Mesothelial cell of epicardium (in vitro differentiated cells): ENCODE results near the gene DHX58. TPM values are rescaled to one million over a fixed set of nuclear protein-coding genes. Genes with fewer than 3 reads are reported as not detected.

Source experiments
- DNase-seq, 2 experiments: peaks; one replicate each; pipeline ENCODE4 v3.0.0; 2021; ENCODE audit warnings: low spot score in 2 of 2; ENCODE audit not compliant: unreplicated experiment in 2 of 2
- H3K27ac Mint-ChIP-seq: 2 replicates; pipeline ENCODE4 v1.8.0; 2021; ENCODE audit warnings: mixed read lengths
- H3K27me3 Mint-ChIP-seq: 2 replicates; pipeline ENCODE4 v1.8.0; 2021; ENCODE audit warnings: low read depth, mixed read lengths
- H3K36me3 Mint-ChIP-seq: 2 replicates; pipeline ENCODE4 v1.8.0; 2021; ENCODE audit warnings: mixed read lengths
- H3K4me1 Mint-ChIP-seq: 2 replicates; pipeline ENCODE4 v1.8.0; 2021; ENCODE audit warnings: mixed read lengths
- H3K4me3 Mint-ChIP-seq: 2 replicates; pipeline ENCODE4 v1.8.0; 2021; ENCODE audit warnings: mild to moderate bottlenecking, moderate library complexity, mixed read lengths
- H3K9me3 Mint-ChIP-seq: 2 replicates; pipeline ENCODE4 v1.8.0; 2021; ENCODE audit warnings: mixed read lengths
- CTCF ChIP-seq: fragments of 200-600 bp; sonication (generic); IDR thresholded peaks from one replicate; pipeline ENCODE4 v1.5.0; 2021; ENCODE audit warnings: antibody characterized with exemption; ENCODE audit not compliant: unreplicated experiment
- total RNA-seq: library from RNA; stranded (reverse); gene quantifications from 3 replicates; pipeline ENCODE4 v1.2.1, GENCODE V29; 2021

The DHX58 gene
- total RNA-seq, 1 donor from 2014 or later: 11.3 TPM

- no peaks in the 10 kb centered on the region for H3K9me3 Mint-ChIP-seq
- H3K4me1 Mint-ChIP-seq: peaks cover 8% of the 10 kb centered on the region
- H3K27ac Mint-ChIP-seq: no peak overlapping the region
- H3K36me3 Mint-ChIP-seq: no peaks in the 10 kb centered on the region
- peak; percentile 11 for TF ChIP-seq CTCF
- no peak for DNase-seq
- no peak overlapping the region for H3K4me3 Mint-ChIP-seq
- H3K27me3 Mint-ChIP-seq: peaks cover 55% of the 10 kb centered on the region
Observed at GRCh38 chr17:42096360-42097111, 16.0 kb downstream of the DHX58 start.

DNA sequence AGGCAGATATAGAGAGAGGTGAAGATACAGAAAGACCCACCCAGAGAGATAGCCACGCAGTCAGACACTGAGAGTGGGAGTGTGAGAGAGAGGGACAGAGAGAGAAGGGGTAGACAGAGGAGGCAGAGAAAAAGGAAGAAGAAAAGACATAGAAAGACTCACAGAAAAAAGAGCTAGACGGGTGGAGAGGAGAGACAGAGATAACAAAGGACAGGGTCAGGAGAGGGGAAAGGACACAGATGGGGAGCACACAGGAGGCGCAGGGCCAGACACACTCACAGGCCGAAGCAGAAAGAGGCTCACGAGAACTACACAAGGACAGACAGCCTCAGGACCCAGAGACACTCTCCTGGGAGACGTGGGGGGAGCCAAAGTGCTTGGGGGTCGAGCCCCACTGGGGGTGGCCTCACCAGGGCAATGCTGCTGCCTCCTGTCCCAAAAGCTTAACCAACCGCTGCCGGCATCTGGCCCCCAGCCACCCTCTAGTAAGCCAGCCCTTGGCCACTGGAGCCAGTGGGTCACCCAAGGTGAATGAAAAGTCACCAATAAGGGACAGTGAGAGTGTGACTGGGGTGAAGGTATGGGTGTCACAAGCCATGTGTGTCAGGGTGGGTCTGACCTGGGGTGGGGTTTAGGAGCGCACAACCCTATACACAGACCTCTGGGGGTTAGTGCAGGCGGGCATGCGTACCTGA lies 18.0 kb downstream of the DHX58 start:
- no peaks in the 10 kb centered on the region for H3K36me3 Mint-ChIP-seq
- no peak overlapping the region for H3K4me3 Mint-ChIP-seq
- no peak overlapping the region for H3K27ac Mint-ChIP-seq
- peaks cover 57% of the 10 kb centered on the region for H3K27me3 Mint-ChIP-seq
- DNase-seq: no peak
- H3K9me3 Mint-ChIP-seq: no peaks in the 10 kb centered on the region
- H3K4me1 Mint-ChIP-seq: peaks cover 9% of the 10 kb centered on the region
- no peak for TF ChIP-seq CTCF

DNA sequence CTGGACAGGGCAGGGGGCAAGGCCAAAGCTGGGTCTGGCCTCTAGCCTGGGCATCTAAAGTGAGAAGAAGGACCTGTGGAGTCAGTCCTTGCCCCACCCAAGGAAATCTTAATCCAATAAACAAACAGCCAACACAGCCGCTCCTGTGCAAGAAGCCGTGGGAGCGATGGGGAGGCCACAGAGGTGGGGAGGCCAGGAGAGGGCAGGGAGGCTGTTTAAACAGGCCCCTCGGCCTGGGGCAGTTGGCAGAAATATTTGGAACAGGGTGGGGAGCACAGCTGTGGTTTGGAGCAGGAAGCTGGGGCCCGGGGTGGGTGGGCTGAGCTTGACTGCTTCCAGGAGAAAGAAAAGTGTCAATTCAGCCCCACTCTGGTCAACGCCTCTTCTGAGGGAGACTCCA lies 19.6 kb downstream of the DHX58 start:
- Mint-ChIP-seq H3K4me3 (no peak overlapping the region), H3K36me3 (no peaks in the 10 kb centered on the region), H3K9me3 (no peaks in the 10 kb centered on the region), H3K4me1 (peaks cover 10% of the 10 kb centered on the region), H3K27ac (no peak overlapping the region), H3K27me3 (peaks cover 45% of the 10 kb centered on the region)
- TF ChIP-seq CTCF: no peak
- DNase-seq: no peak

DNA sequence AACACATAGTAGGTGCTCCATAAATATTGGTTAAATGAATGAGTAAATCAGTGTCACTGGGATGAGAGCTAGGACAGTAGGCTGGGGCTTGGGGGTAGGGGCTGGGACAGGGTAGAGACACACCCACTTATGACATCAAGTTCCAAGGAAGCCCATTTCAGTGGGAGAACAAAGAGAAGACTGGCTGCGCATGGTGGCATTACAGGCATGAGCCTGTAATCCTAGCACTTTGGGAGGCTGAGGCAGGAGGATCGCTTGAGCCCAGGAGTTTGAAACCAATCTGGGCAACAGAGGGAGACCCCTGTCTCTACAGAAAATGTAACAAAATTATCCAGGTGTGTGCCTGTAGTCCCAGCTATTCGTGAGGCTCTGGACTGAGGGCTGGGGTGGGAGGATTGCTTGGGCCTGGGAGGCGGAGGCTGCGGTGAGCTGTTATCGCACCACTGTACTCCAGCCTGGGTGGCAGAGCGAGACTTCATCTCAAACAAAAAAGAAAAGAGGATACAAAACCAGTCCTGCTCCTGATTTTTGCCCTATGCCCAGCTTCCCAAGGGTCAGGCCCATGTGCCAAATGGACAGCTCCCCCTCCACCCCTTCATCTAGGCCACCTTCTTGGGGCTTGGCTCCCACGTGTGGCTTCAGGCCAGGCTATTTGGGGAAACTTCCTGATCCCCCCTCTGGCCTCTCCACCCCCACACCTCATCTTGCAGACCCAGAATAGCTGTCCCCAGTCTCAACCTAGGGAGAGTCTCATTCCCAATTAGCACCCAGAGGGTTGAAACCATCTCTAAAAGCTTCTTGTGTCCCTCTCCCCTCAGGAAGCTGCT lies 21.3 kb downstream of the DHX58 start:
- H3K9me3 Mint-ChIP-seq: no peaks in the 10 kb centered on the region
- H3K27ac Mint-ChIP-seq: no peak overlapping the region
- no peak for TF ChIP-seq CTCF
- H3K4me3 Mint-ChIP-seq: no peak overlapping the region
- no peak for DNase-seq
- H3K27me3 Mint-ChIP-seq: peaks cover 28% of the 10 kb centered on the region
- peaks cover 13% of the 10 kb centered on the region for H3K4me1 Mint-ChIP-seq
- H3K36me3 Mint-ChIP-seq: no peaks in the 10 kb centered on the region

DNA sequence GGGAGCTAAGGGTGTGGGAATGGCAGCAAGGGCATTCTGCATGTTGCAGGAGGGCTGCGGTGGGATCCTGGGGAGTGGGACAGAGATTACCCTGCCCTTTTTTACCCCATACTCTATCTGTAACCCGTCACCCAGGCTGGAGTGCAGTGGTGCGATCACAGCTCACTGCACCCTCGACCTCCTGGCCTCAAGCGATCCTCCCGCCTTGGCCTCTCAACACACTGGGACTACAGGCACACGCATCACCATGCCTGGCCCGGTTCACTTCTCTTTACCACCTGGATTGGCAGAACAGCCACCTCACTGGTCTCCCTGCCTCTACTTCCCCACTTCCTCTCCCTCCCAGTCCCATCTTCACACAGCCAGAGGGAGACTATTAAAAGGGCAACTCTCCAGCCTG lies 23.8 kb downstream of the DHX58 start:
- Mint-ChIP-seq H3K4me1 (peaks cover 13% of the 10 kb centered on the region), H3K4me3 (no peak overlapping the region), H3K36me3 (no peaks in the 10 kb centered on the region), H3K27me3 (peaks cover 10% of the 10 kb centered on the region), H3K9me3 (no peaks in the 10 kb centered on the region), H3K27ac (no peak overlapping the region)
- no peak for DNase-seq
- TF ChIP-seq CTCF: no peak
